Measurements from ENCODE around the gene DAPK2.

Gene DAPK2

GRCh38 chr15:63889831-63890230 is 156.5 kb downstream of the DAPK2 start:
- no peak for DNase-seq

GRCh38 chr15:63888823-63889222 is 157.5 kb downstream of the DAPK2 start:
- no peak for DNase-seq

- DNase-seq, result no peak
Observed at GRCh38 chr15:63888146-63888545, 158.1 kb downstream of the DAPK2 start.

GRCh38 chr15:63887630-63888029 is 158.7 kb downstream of the DAPK2 start:
- no peak for DNase-seq

- no peak for DNase-seq
Observed at GRCh38 chr15:63884953-63885352, 161.3 kb downstream of the DAPK2 start.

GRCh38 chr15:63881431-63881830 is 164.9 kb downstream of the DAPK2 start:
- no peak for DNase-seq

- DNase-seq, result no peak
Observed at GRCh38 chr15:63880744-63881143, 165.5 kb downstream of the DAPK2 start.

GRCh38 chr15:63879995-63880394 is 166.3 kb downstream of the DAPK2 start:
- DNase-seq, result no peak

- no peak for DNase-seq
Observed at GRCh38 chr15:63879211-63879610, 167.1 kb downstream of the DAPK2 start.

GRCh38 chr15:63877713-63878271 is 168.5 kb downstream of the DAPK2 start:
- no peak for DNase-seq

- DNase-seq, result no peak
Observed at GRCh38 chr15:63876085-63876662, 170.1 kb downstream of the DAPK2 start.

- DNase-seq, result no peak
Observed at GRCh38 chr15:63874616-63875015, 171.7 kb downstream of the DAPK2 start.

GRCh38 chr15:63872759-63873510 is 173.3 kb downstream of the DAPK2 start:
- no peak for DNase-seq

GRCh38 chr15:63870487-63871209 is 175.6 kb downstream of the DAPK2 start:
- peak; percentile 66 for DNase-seq

- DNase-seq, result no peak
Observed at GRCh38 chr15:63870043-63870394, 176.3 kb downstream of the DAPK2 start.

- DNase-seq, result no peak
Observed at GRCh38 chr15:63869371-63870042, 176.8 kb downstream of the DAPK2 start.

GRCh38 chr15:63864186-63864585 is 182.1 kb downstream of the DAPK2 start:
- DNase-seq, result no peak

GRCh38 chr15:63861946-63862517 is 184.3 kb downstream of the DAPK2 start:
- DNase-seq, result no peak

GRCh38 chr15:63860555-63860954 is 185.7 kb downstream of the DAPK2 start:
- no peak for DNase-seq

GRCh38 chr15:63860155-63860554 is 186.1 kb downstream of the DAPK2 start:
- DNase-seq, result no peak

- DNase-seq, result peak; percentile 42
Observed at GRCh38 chr15:63858881-63859280, 187.4 kb downstream of the DAPK2 start.

- DNase-seq, result no peak
Observed at GRCh38 chr15:63858448-63858847, 187.8 kb downstream of the DAPK2 start.

- no peak for DNase-seq
Observed at GRCh38 chr15:63857461-63857856, 188.8 kb downstream of the DAPK2 start.

All from T1000 (cell line).